T-helper 1 cell (primary cell): Measurements from ENCODE around the gene KCNMB2.
A peak's percentile ranks its signal among the peaks of the same experiment; 100 is the strongest.
"Not testable (repeated sequence)": the region's sequence is repeated elsewhere in the genome, so short reads cannot be mapped to it uniquely, and the experiment has no call there.

ENCODE experiments used
- DNase-seq, 5 donors: peaks; one replicate each; pipeline ENCODE4 v3.0.0-alpha.2; 2012 to 2020
- total RNA-seq, 4 donors: gene quantifications; one replicate each; lab custom pipeline; 2026; lab: John Stamatoyannopoulos, UW

KCNMB2 gene
- total RNA-seq, result 0 reads per million in 4 donors

GRCh38 chr3:178536211-178537079 lies at the start of gene KCNMB2:
Gene KCNMB2, plus strand, starts transcription at chr3:178536436.
- no peak for DNase-seq

- no peak for DNase-seq
Measured at GRCh38 chr3:178486903-178487302, 49.3 kb upstream of the KCNMB2 start.

- no peak for DNase-seq
Measured at GRCh38 chr3:178487752-178488151, 48.5 kb upstream of the KCNMB2 start.

- no peak for DNase-seq
Measured at GRCh38 chr3:178491751-178492150, 44.5 kb upstream of the KCNMB2 start.

- no peak for DNase-seq
Measured at GRCh38 chr3:178492491-178492890, 43.7 kb upstream of the KCNMB2 start.

GRCh38 chr3:178494386-178494785 lies 41.9 kb upstream of the KCNMB2 start:
- no peak for DNase-seq

GRCh38 chr3:178496911-178497310 lies 39.3 kb upstream of the KCNMB2 start:
- no peak for DNase-seq

GRCh38 chr3:178498871-178499270 lies 37.4 kb upstream of the KCNMB2 start:
- DNase-seq, result no peak

- DNase-seq, result no peak
Measured at GRCh38 chr3:178500631-178501030, 35.6 kb upstream of the KCNMB2 start.

GRCh38 chr3:178504128-178504527 lies 32.1 kb upstream of the KCNMB2 start:
- DNase-seq, result no peak

- DNase-seq, result no peak
Measured at GRCh38 chr3:178505832-178506231, 30.4 kb upstream of the KCNMB2 start.

- no peak for DNase-seq
Measured at GRCh38 chr3:178507507-178508442, 28.5 kb upstream of the KCNMB2 start.

GRCh38 chr3:178508443-178508825 lies 27.8 kb upstream of the KCNMB2 start:
- no peak for DNase-seq

GRCh38 chr3:178510496-178510895 lies 25.7 kb upstream of the KCNMB2 start:
- DNase-seq, result no peak

- no peak for DNase-seq
Measured at GRCh38 chr3:178512647-178513046, 23.6 kb upstream of the KCNMB2 start.

- DNase-seq, result no peak
Measured at GRCh38 chr3:178513546-178514380, 22.5 kb upstream of the KCNMB2 start.

GRCh38 chr3:178514401-178514800 lies 21.8 kb upstream of the KCNMB2 start:
- no peak for DNase-seq

- not testable (repeated sequence) for DNase-seq
Measured at GRCh38 chr3:178515076-178515744, 21.0 kb upstream of the KCNMB2 start.

GRCh38 chr3:178517665-178518334 lies 18.4 kb upstream of the KCNMB2 start:
- no peak for DNase-seq

GRCh38 chr3:178518660-178519396 lies 17.4 kb upstream of the KCNMB2 start:
- peak in 1 of 5 donors; percentile 5 for DNase-seq

GRCh38 chr3:178519701-178520100 lies 16.5 kb upstream of the KCNMB2 start:
- no peak for DNase-seq
